Caco-2 (cell line): ENCODE data around the gene SLC35F5. TPM values are rescaled to one million over a fixed set of nuclear protein-coding genes. Genes with fewer than 3 reads are reported as not detected.

Experiments used
- BruUV-seq: library from RNA; stranded (reverse); fragments of 400-500 nt; replicated peaks from 2 replicates; lab custom pipeline; 2021; lab: Mats Ljungman, UMichigan
- CTCF ChIA-PET: fragments of 300-600 bp; sonication (Branson Sonifier 250); formaldehyde crosslinking; loops from one replicate; lab custom pipeline; 2022; ENCODE audit warnings: antibody characterized with exemption; lab: Charles Lee
- POLR2A ChIA-PET: fragments of 300-600 bp; sonication (Branson Sonifier 250); formaldehyde crosslinking; loops from one replicate; lab custom pipeline; 2022; ENCODE audit warnings: antibody characterized with exemption; lab: Charles Lee
- DNase-seq, 2 experiments: peaks; one replicate each; pipeline versions ENCODE4 v3.0.0 to v3.0.0-alpha.2; 2020 to 2022
- H3K27me3 ChIP-seq: replicated peaks from 2 replicates; pipeline ENCODE4 v1.6.0; 2011; ENCODE audit warnings: low read length; ENCODE audit not compliant: control insufficient read depth, insufficient read depth
- H3K36me3 ChIP-seq: 2 replicates; pipeline ENCODE4 v1.5.1; 2011; ENCODE audit warnings: low read length; ENCODE audit not compliant: control insufficient read depth, insufficient read depth
- H3K4me1 ChIP-seq: fragments of 250-450 bp; sonication (Bioruptor Pico); 2 replicates; pipeline ENCODE4 v1.5.1; 2020; ENCODE audit warnings: mild to moderate bottlenecking
- H3K4me3 ChIP-seq: 2 replicates; pipeline ENCODE4 v1.5.1; 2011; ENCODE audit warnings: low read depth, mild to moderate bottlenecking, control low read depth, low read length
- H3K9me3 ChIP-seq: fragments of 250-450 bp; sonication (Bioruptor Pico); 2 replicates; pipeline ENCODE4 v1.5.1; 2020; ENCODE audit warnings: mild to moderate bottlenecking, moderate library complexity
- H3K27ac Mint-ChIP-seq: one replicate; pipeline ENCODE4 v1.8.0; 2022; ENCODE audit warnings: mixed read lengths; ENCODE audit not compliant: unreplicated experiment
- H3K27me3 Mint-ChIP-seq: one replicate; pipeline ENCODE4 v1.8.0; 2022; ENCODE audit warnings: mixed read lengths; ENCODE audit not compliant: insufficient read depth, unreplicated experiment
- H3K36me3 Mint-ChIP-seq: one replicate; pipeline ENCODE4 v1.8.0; 2022; ENCODE audit warnings: mild to moderate bottlenecking, mixed read lengths; ENCODE audit not compliant: insufficient read depth, unreplicated experiment
- H3K4me1 Mint-ChIP-seq: one replicate; pipeline ENCODE4 v1.8.0; 2022; ENCODE audit warnings: low read depth, mixed read lengths; ENCODE audit not compliant: unreplicated experiment
- H3K4me3 Mint-ChIP-seq: one replicate; pipeline ENCODE4 v1.8.0; 2022; ENCODE audit warnings: mild to moderate bottlenecking, moderate library complexity, mixed read lengths; ENCODE audit not compliant: unreplicated experiment
- H3K9me3 Mint-ChIP-seq: one replicate; pipeline ENCODE4 v1.8.0; 2022; ENCODE audit warnings: mixed read lengths; ENCODE audit not compliant: unreplicated experiment
- CTCF ChIP-seq, 2 experiments: fragments of 200-600 bp in 1 of 2; IDR thresholded peaks; 1 replicate in 1 of 2; 2 replicates in 1 of 2; pipeline versions ENCODE4 v1.5.1 to v1.8.0; 2011 to 2022; ENCODE audit warnings: antibody characterized with exemption in 1 of 2, control low read depth in 1 of 2, inconsistent platforms in 1 of 2, low read depth in 1 of 2, low read length in 1 of 2, mild to moderate bottlenecking in 1 of 2, moderate library complexity in 1 of 2; ENCODE audit not compliant: insufficient read depth in 1 of 2, severe bottlenecking in 1 of 2, unreplicated experiment in 1 of 2
- intact Hi-C: fragments of 100-400 bp; cut with micrococcal nuclease; formaldehyde crosslinking; loops from one replicate; pipeline ENCODE4 v1.10.0; 2022; ENCODE audit not compliant: unreplicated experiment
- total RNA-seq: library from RNA; stranded (reverse); gene quantifications from 2 replicates; pipeline ENCODE4 v1.2.3, GENCODE V29; 2022

Gene SLC35F5
- total RNA-seq, 1 experiment from 2014 or later = 149 TPM

GRCh38 chr2:113741091-113741490 lies 15.4 kb downstream of the SLC35F5 start:
- Mint-ChIP-seq H3K36me3 (peaks cover 67% of the 10 kb centered on the region), H3K27me3 (no peaks in the 10 kb centered on the region)

GRCh38 chr2:113739849-113740248 lies 16.6 kb downstream of the SLC35F5 start:
- no TSS peak for BruUV-seq
- ChIA-PET POLR2A (interaction anchor here (0.6 to 1.1 kb wide), 2 partner anchors 14 to 17 kb away, joined by 3 read pairs; no protein-coding TSS in a partner anchor), CTCF (no interaction called here)
- H3K9me3 Mint-ChIP-seq = no peaks in the 10 kb centered on the region
- Histone ChIP-seq H3K9me3 (no peaks in the 10 kb centered on the region), H3K4me1 (peaks cover 18% of the 10 kb centered on the region), H3K4me3 (no peak overlapping the region), H3K36me3 (peaks cover 2% of the 10 kb centered on the region), H3K27me3 (no peaks in the 10 kb centered on the region)
- intact Hi-C loops = no loop called here
- H3K4me3 Mint-ChIP-seq = no peak overlapping the region
- no peak for TF ChIP-seq CTCF (IDR thresholded peaks at IDR 0.05; ENCODE audit: insufficient read depth in 1 of 2, low read depth in 1 of 2, low read length in 1 of 2, severe bottlenecking in 1 of 2, unreplicated experiment in 1 of 2)
- no peak for DNase-seq
- H3K36me3 Mint-ChIP-seq = peaks cover 58% of the 10 kb centered on the region
- no peak overlapping the region for H3K27ac Mint-ChIP-seq
- H3K27me3 Mint-ChIP-seq = no peaks in the 10 kb centered on the region
- H3K4me1 Mint-ChIP-seq = peaks cover 10% of the 10 kb centered on the region

More at GRCh38 chr2:113741091-113741490, 15.4 kb downstream of the SLC35F5 start:
- H3K27ac Mint-ChIP-seq = no peak overlapping the region
- ChIA-PET CTCF (no interaction called here), POLR2A (no interaction called here)
- Histone ChIP-seq H3K27me3 (no peaks in the 10 kb centered on the region), H3K36me3 (peaks cover 2% of the 10 kb centered on the region), H3K4me1 (peaks cover 18% of the 10 kb centered on the region), H3K4me3 (no peak overlapping the region), H3K9me3 (no peaks in the 10 kb centered on the region)
- intact Hi-C loops = no loop called here
- no peak for TF ChIP-seq CTCF (IDR thresholded peaks at IDR 0.05; ENCODE audit: insufficient read depth in 1 of 2, low read depth in 1 of 2, low read length in 1 of 2, severe bottlenecking in 1 of 2, unreplicated experiment in 1 of 2)
- DNase-seq = no peak
- H3K4me1 Mint-ChIP-seq = peaks cover 10% of the 10 kb centered on the region
- BruUV-seq = no TSS peak
- H3K4me3 Mint-ChIP-seq = no peak overlapping the region
- no peaks in the 10 kb centered on the region for H3K9me3 Mint-ChIP-seq

- peaks cover 49% of the 10 kb centered on the region for H3K36me3 Mint-ChIP-seq
- ChIA-PET POLR2A (no interaction called here), CTCF (no interaction called here)
- H3K27me3 Mint-ChIP-seq = no peaks in the 10 kb centered on the region
- intact Hi-C loops = no loop called here
- Histone ChIP-seq H3K36me3 (peaks cover 1% of the 10 kb centered on the region), H3K9me3 (no peaks in the 10 kb centered on the region), H3K4me1 (peaks cover 16% of the 10 kb centered on the region), H3K27me3 (no peaks in the 10 kb centered on the region), H3K4me3 (no peak overlapping the region)
- no peaks in the 10 kb centered on the region for H3K9me3 Mint-ChIP-seq
- DNase-seq = no peak
- no peak overlapping the region for H3K4me3 Mint-ChIP-seq
- TF ChIP-seq CTCF (IDR thresholded peaks at IDR 0.05; ENCODE audit: insufficient read depth in 1 of 2, low read depth in 1 of 2, low read length in 1 of 2, severe bottlenecking in 1 of 2, unreplicated experiment in 1 of 2) = no peak
- BruUV-seq = no TSS peak
- H3K4me1 Mint-ChIP-seq = peaks cover 8% of the 10 kb centered on the region
- no peak overlapping the region for H3K27ac Mint-ChIP-seq
Measured at GRCh38 chr2:113734185-113734584, 22.3 kb downstream of the SLC35F5 start.
